Mucosa of stomach (tissue), 1 donor: Measurements from ENCODE around the gene EXOSC10.

Source experiments
- H3K27me3 ChIP-seq: one replicate; pipeline ENCODE4 v1.7.0; 2013; ENCODE audit warnings: mild to moderate bottlenecking, low read length; ENCODE audit not compliant: control insufficient read depth, insufficient read depth
- H3K36me3 ChIP-seq: one replicate; pipeline ENCODE4 v1.7.0; 2013; ENCODE audit warnings: low read length; ENCODE audit not compliant: control insufficient read depth, insufficient read depth
- H3K4me1 ChIP-seq: one replicate; pipeline ENCODE4 v1.7.0; 2013; ENCODE audit warnings: mild to moderate bottlenecking, low read length; ENCODE audit not compliant: control insufficient read depth, insufficient read depth
- H3K4me3 ChIP-seq: one replicate; pipeline ENCODE4 v1.7.0; 2013; ENCODE audit warnings: low read length
- H3K9ac ChIP-seq: one replicate; pipeline ENCODE4 v1.7.0; 2013; ENCODE audit warnings: mild to moderate bottlenecking, low read length, moderate library complexity
- H3K9me3 ChIP-seq: one replicate; pipeline ENCODE4 v1.7.0; 2013; ENCODE audit warnings: mild to moderate bottlenecking, low read length, moderate library complexity; ENCODE audit not compliant: control insufficient read depth
- donor health status: Pancreatic carcinoma.

Gene EXOSC10

GRCh38 chr1:11099310-11100148 is at the start of gene EXOSC10:
EXOSC10 (minus strand) TSS chr1:11099869; CDS start chr1:11099831, 38 bp downstream.
- Histone ChIP-seq H3K9ac (peak within 1 kb of the TSS; percentile 95), H3K36me3 (no peaks in the 10 kb centered on the region), H3K4me3 (peak within 1 kb of the TSS; percentile 64), H3K4me1 (no peaks in the 10 kb centered on the region), H3K9me3 (no peaks in the 10 kb centered on the region), H3K27me3 (no peaks in the 10 kb centered on the region)

DNA sequence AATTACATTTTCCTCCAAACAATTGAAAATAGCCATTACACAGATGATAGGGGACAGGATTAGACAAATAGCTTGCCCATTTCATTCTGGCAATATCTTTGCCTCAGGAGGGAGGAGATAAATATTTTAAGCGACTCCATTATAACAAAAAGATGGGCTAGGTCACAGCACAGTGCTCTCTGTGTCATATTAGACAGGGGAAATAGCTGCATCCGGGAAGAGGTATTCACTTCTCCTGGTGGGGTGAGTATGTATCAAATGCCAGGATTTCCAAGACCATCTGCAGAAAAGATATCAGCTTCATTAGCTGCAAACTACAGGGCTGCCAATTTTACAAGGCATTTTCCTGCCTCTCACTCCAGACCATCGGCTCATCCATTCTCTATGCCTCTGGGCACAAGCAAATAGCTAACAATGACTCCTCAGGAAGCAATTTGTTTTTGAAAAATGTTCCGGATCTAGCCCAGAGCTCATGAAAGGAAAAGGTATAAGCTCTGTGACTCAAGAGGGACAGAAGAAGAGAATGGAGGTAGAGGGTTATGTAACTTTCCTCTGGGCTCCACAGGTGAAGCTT is 47.6 kb upstream of the EXOSC10 start:
- no peaks in the 10 kb centered on the region for H3K36me3 ChIP-seq
- no peak overlapping the region for H3K9ac ChIP-seq
- H3K4me3 ChIP-seq, result no peak overlapping the region
- H3K9me3 ChIP-seq, result no peaks in the 10 kb centered on the region
- H3K27me3 ChIP-seq, result no peaks in the 10 kb centered on the region
- H3K4me1 ChIP-seq, result no peaks in the 10 kb centered on the region

GRCh38 chr1:11145741-11146140 is 46.1 kb upstream of the EXOSC10 start:
- Histone ChIP-seq H3K4me3 (no peak overlapping the region), H3K9ac (no peak overlapping the region), H3K9me3 (no peaks in the 10 kb centered on the region), H3K4me1 (no peaks in the 10 kb centered on the region), H3K27me3 (no peaks in the 10 kb centered on the region), H3K36me3 (no peaks in the 10 kb centered on the region)

GRCh38 chr1:11144570-11145256 is 45.0 kb upstream of the EXOSC10 start:
- Histone ChIP-seq H3K27me3 (no peaks in the 10 kb centered on the region), H3K9me3 (no peaks in the 10 kb centered on the region), H3K4me3 (no peak overlapping the region), H3K36me3 (no peaks in the 10 kb centered on the region), H3K4me1 (no peaks in the 10 kb centered on the region), H3K9ac (no peak overlapping the region)

DNA sequence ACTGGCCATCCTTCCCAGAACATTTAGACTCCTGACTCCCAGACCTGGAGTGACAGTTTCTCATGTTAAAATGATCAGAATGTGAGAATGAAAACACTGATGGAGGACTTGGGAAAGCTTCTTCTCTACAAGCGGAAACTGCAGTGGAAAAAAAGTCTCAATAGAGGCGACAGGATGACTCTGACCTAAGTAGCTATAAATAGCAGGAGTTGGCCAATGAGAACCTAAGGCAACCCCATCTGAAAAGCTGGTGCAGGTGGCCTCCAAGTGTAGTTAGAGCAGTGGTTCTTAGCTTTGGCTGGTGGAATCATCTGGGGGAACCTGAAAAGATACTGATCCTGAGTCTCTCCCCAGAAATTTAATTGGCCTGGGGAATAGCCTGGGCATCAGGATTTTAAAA is 44.2 kb upstream of the EXOSC10 start:
- Histone ChIP-seq H3K4me3 (no peak overlapping the region), H3K9me3 (no peaks in the 10 kb centered on the region), H3K4me1 (no peaks in the 10 kb centered on the region), H3K27me3 (no peaks in the 10 kb centered on the region), H3K9ac (no peak overlapping the region), H3K36me3 (no peaks in the 10 kb centered on the region)

DNA sequence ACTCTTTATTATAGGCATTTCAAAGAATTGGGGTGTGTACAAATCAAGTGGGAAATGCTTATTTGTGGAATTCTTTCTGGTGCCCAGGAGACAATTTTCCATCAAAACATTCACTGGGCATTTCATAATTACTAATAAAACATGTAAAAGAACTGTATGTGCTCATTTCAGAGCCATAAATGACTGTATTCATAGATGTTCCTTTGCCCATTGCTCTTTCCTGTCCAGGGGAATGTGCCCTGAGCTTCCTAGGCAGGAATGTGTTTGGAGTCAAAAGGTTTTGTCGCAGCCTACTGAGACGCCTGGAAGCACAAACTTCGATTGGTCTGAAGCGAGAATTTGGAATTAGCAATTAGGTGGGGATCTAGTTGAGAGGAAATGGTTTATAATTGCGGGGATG is 43.7 kb upstream of the EXOSC10 start:
- no peaks in the 10 kb centered on the region for H3K36me3 ChIP-seq
- no peaks in the 10 kb centered on the region for H3K9me3 ChIP-seq
- H3K4me3 ChIP-seq, result no peak overlapping the region
- no peaks in the 10 kb centered on the region for H3K27me3 ChIP-seq
- no peak overlapping the region for H3K9ac ChIP-seq
- H3K4me1 ChIP-seq, result no peaks in the 10 kb centered on the region

GRCh38 chr1:11142618-11143391 is 43.1 kb upstream of the EXOSC10 start:
- H3K4me3 ChIP-seq, result no peak overlapping the region
- H3K36me3 ChIP-seq, result no peaks in the 10 kb centered on the region
- H3K9ac ChIP-seq, result no peak overlapping the region

DNA sequence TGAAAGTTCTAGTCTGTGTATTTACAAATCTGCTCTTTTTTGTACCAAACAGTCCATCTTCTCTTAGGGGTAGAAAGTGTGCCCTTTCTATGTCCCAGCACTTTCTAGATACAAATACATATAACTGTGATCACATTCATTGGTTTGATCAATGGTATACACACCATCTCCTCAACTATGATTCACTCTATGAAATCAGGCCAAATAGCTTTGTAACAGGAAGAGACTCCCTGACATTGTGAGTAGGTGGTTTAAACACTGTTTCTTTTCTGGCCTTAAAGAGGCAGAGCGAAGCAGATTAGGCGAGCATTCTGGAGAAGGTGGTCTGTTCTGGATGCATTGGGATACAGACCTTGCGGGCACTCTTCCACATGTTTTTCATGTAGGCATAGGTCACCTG is 39.3 kb upstream of the EXOSC10 start:
- H3K9me3 ChIP-seq, result no peaks in the 10 kb centered on the region
- H3K9ac ChIP-seq, result no peak overlapping the region
- no peaks in the 10 kb centered on the region for H3K27me3 ChIP-seq
- no peak overlapping the region for H3K4me3 ChIP-seq
- H3K4me1 ChIP-seq, result no peaks in the 10 kb centered on the region
- H3K36me3 ChIP-seq, result peaks cover 3% of the 10 kb centered on the region

More at GRCh38 chr1:11142618-11143391, 43.1 kb upstream of the EXOSC10 start:
- Histone ChIP-seq H3K4me1 (no peaks in the 10 kb centered on the region), H3K9me3 (no peaks in the 10 kb centered on the region), H3K27me3 (no peaks in the 10 kb centered on the region)

DNA sequence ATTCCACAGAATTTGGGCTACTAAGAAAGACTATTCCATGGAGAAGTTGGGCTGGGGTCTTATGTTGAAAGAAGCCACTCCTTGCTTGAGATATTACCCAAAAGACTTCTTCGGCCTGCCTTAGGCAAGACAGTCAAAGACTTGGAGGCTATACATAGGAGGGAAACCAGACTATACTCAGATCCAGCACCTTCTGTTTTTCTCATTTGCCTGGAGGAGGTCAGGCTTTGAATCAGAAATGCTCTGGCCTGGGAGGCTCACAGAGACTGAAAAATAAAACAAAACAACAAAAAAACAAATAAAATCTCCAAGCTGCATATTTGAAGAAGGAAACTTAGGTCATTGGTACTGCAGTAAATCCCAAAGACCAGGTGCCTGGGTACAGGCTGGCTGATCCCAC is 38.4 kb upstream of the EXOSC10 start:
- H3K4me1 ChIP-seq, result no peaks in the 10 kb centered on the region
- no peaks in the 10 kb centered on the region for H3K9me3 ChIP-seq
- peaks cover 10% of the 10 kb centered on the region for H3K36me3 ChIP-seq
- H3K9ac ChIP-seq, result no peak overlapping the region
- H3K27me3 ChIP-seq, result no peaks in the 10 kb centered on the region
- no peak overlapping the region for H3K4me3 ChIP-seq

DNA sequence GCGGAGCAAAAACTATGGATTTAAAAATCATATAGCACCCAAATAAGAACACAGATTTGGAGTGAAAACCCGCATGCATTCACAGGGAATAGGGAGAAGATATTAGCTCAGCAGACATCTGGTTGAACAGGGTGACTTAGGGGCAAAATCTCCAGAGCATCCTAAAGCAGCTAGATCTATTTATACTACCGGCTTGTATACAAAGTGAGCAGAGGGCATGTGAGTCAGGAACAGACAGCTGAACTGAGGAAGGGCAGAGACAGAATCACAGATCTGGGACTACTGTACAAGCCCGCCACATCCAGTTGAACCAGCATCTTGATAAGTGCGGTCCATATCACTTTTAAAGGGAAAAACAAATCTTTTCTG is 35.2 kb upstream of the EXOSC10 start:
- Histone ChIP-seq H3K4me3 (no peak overlapping the region), H3K9ac (no peak overlapping the region), H3K4me1 (no peaks in the 10 kb centered on the region), H3K9me3 (no peaks in the 10 kb centered on the region), H3K36me3 (peaks cover 10% of the 10 kb centered on the region), H3K27me3 (no peaks in the 10 kb centered on the region)

GRCh38 chr1:11134251-11134897 is 34.7 kb upstream of the EXOSC10 start:
- peaks cover 10% of the 10 kb centered on the region for H3K36me3 ChIP-seq
- H3K9me3 ChIP-seq, result no peaks in the 10 kb centered on the region
- H3K9ac ChIP-seq, result no peak overlapping the region
- H3K27me3 ChIP-seq, result no peaks in the 10 kb centered on the region
- H3K4me1 ChIP-seq, result no peaks in the 10 kb centered on the region
- no peak overlapping the region for H3K4me3 ChIP-seq
